Measurements from ENCODE around the gene ADGRG7. TPM values are rescaled to one million over a fixed set of nuclear protein-coding genes. Genes with fewer than 3 reads are reported as not detected.
A peak's percentile ranks its signal among the peaks of the same experiment; 100 is the strongest.

Gene ADGRG7
- total and polyA plus RNA-seq, 8 donors, result 0.12 TPM; not detected in 7

DNA sequence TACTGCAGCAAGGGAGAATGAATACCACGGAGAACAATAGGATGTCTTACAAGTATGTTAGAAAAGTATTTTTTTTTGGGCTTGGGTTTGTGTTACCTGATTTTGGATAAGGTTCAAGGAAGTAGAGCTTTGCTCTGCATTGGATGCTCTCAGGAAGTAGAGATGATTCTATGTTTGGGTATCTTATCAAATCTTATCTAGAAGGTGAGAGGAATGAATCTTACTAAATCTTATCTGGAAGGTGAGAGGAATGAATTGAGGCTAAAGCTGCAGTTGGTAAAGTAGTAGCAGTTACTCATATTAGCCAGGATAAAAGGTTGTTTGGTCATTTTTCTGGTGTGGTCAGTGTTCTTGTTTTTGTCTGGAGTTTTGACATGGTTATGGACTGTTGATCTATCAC is 117.3 kb downstream of the ADGRG7 start:
- FAIRE-seq (no peak), ATAC-seq (no peak), DNase-seq (no peak)
- intact Hi-C loops (cut with DNase I), result no loop called here
- no peaks in the 10 kb centered on the region for H3K4me1 ChIP-seq
- WGBS, 2 donors, result 83 to 87% methylated on average over 1 of the region's 1 CpG
- H3K9me3 ChIP-seq, result no peaks in the 10 kb centered on the region
- no peaks in the 10 kb centered on the region for H3K27me3 ChIP-seq
- TF ChIP-seq, protein P1, sequence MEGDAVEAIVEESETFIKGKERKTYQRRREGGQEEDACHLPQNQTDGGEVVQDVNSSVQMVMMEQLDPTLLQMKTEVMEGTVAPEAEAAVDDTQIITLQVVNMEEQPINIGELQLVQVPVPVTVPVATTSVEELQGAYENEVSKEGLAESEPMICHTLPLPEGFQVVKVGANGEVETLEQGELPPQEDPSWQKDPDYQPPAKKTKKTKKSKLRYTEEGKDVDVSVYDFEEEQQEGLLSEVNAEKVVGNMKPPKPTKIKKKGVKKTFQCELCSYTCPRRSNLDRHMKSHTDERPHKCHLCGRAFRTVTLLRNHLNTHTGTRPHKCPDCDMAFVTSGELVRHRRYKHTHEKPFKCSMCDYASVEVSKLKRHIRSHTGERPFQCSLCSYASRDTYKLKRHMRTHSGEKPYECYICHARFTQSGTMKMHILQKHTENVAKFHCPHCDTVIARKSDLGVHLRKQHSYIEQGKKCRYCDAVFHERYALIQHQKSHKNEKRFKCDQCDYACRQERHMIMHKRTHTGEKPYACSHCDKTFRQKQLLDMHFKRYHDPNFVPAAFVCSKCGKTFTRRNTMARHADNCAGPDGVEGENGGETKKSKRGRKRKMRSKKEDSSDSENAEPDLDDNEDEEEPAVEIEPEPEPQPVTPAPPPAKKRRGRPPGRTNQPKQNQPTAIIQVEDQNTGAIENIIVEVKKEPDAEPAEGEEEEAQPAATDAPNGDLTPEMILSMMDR (IDR thresholded peaks at IDR 0.05), result no peak
- peaks cover 0 to 7% (median 0%) of the 10 kb centered on the region in 3 donors for H3K36me3 ChIP-seq
- no peak overlapping the region for H3K27ac ChIP-seq
- H3K4me3 ChIP-seq, result no peak overlapping the region

DNA sequence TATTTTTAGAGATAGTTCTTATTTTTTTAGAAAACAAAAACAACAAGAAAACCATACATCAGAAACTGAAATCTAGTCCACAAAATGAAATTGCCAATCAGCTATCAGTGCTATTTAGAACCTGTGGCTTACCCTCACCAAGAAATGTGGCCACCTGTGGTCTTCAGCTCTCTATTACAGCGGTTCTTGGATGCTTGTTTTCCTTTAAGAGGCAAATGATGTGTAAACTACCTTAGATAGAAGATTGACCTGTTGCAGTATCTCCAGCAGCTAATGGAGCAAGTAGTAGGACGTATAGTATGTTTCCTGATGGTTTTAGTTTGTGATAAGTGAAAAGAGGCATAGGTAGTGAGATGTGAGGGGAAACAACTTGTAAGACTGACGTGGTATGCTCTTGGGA is 121.1 kb downstream of the ADGRG7 start:
- Histone ChIP-seq H3K27ac (no peak overlapping the region), H3K27me3 (no peaks in the 10 kb centered on the region), H3K9me3 (no peaks in the 10 kb centered on the region), H3K36me3 (no peaks in the 10 kb centered on the region), H3K4me1 (no peaks in the 10 kb centered on the region), H3K4me3 (no peak overlapping the region)
- no peak for ATAC-seq
- FAIRE-seq, result no peak
- TF ChIP-seq, protein P1 (IDR thresholded peaks at IDR 0.05), result no peak
- no peak for DNase-seq
- WGBS, 2 donors, result 82 to 87% methylated on average over 3 of the region's 3 CpGs
- intact Hi-C loops (cut with DNase I), result no loop called here

DNA sequence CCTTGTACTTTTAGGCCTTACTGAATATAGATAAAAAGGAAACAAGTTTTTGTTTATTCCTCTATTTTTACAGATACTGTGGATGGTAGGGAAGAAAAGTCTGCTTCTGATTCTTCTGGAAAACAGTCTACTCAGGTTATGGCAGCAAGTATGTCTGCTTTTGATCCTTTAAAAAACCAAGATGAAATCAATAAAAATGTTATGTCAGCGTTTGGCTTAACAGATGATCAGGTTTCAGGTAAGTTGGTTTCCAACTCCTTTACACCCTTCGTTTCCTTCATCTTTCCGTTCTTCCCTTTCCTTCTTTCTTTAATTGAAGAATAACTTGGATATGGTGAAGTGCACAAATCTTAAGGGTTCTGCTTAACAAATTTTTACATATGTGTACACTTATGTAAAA is 123.0 kb downstream of the ADGRG7 start:
- no peak for FAIRE-seq
- no peak for ATAC-seq
- DNase-seq, result no peak
- intact Hi-C loops (cut with DNase I), result no loop called here
- no peaks in the 10 kb centered on the region for H3K9me3 ChIP-seq
- WGBS, 2 donors, result 70 to 73% methylated on average over 3 of the region's 3 CpGs
- no peak overlapping the region for H3K4me3 ChIP-seq
- no peaks in the 10 kb centered on the region for H3K4me1 ChIP-seq
- TF ChIP-seq, protein P1 (IDR thresholded peaks at IDR 0.05), result no peak
- H3K27me3 ChIP-seq, result no peaks in the 10 kb centered on the region
- H3K27ac ChIP-seq, result no peak overlapping the region
- H3K36me3 ChIP-seq, result peaks cover 0 to 10% (median 0%) of the 10 kb centered on the region in 3 donors

DNA sequence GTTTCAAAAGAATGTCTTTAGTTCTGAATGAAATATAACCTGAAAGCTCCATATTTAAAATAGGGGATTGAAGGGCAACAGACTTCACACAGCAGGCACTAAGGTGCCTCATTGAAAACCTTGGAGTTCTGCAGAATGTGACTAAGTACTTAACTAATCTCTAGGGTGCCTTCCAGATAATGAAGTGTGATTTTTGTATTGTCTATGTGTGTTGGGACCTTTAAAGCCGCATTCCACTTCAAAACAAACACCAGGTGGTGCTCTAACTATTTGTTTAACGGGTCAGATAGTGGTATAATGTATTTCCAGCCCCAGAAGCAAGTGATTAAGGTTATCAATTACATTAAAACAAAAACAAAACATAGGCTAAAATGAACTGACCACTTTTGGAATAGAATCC is 127.9 kb downstream of the ADGRG7 start:
- Histone ChIP-seq H3K4me1 (peaks cover 0 to 3% (median 0%) of the 10 kb centered on the region in 3 donors), H3K9me3 (no peaks in the 10 kb centered on the region), H3K4me3 (no peak overlapping the region), H3K36me3 (peaks cover 0 to 31% (median 11%) of the 10 kb centered on the region in 3 donors), H3K27ac (no peak overlapping the region), H3K27me3 (no peaks in the 10 kb centered on the region)
- intact Hi-C loops (cut with DNase I), result no loop called here
- TF ChIP-seq, protein P1 (IDR thresholded peaks at IDR 0.05), result peak in 1 of 4 donors; percentile 14
- no peak for FAIRE-seq
- ATAC-seq, result peak; percentile 48 to 68 (median 60)
- WGBS, 2 donors, result 8 to 14% methylated on average over 2 of the region's 2 CpGs
- DNase-seq, result no peak

DNA sequence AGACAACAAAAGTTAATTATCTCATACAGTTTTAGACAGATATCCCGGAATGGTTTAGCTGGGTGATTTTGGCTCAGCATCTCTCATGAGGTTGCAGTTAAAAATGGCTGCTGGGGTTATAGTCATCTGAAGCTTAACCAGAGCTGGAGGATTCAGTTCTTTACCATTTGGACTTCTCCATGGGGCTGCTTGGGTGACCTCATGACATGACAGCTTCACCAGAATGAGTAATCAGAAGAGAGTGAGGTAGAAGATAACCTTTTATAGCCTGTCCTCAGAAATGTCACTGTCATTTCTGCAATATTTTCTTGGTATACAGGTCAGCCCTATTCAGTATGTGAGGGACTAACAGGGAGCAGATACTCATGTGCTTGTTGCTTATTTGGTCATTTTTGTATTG is 130.8 kb downstream of the ADGRG7 start:
- TF ChIP-seq, protein P1 (IDR thresholded peaks at IDR 0.05), result no peak
- H3K9me3 ChIP-seq, result no peaks in the 10 kb centered on the region
- ATAC-seq (no peak), DNase-seq (no peak), FAIRE-seq (no peak)
- 85 to 89% methylated on average over 1 of the region's 1 CpG for WGBS, 2 donors
- H3K27me3 ChIP-seq, result no peaks in the 10 kb centered on the region
- H3K4me3 ChIP-seq, result no peak overlapping the region
- peaks cover 0 to 3% (median 0%) of the 10 kb centered on the region in 3 donors for H3K4me1 ChIP-seq
- no peak overlapping the region for H3K27ac ChIP-seq
- peaks cover 0 to 41% (median 14%) of the 10 kb centered on the region in 3 donors for H3K36me3 ChIP-seq
- intact Hi-C loops (cut with DNase I), result no loop called here

All from pancreas (tissue), 10 donors.